Activated naive CD8-positive, alpha-beta T cell (primary cell): ENCODE measurements around the gene NSG1.
"Not testable (repeated sequence)": the region's sequence is repeated elsewhere in the genome, so short reads cannot be mapped to it uniquely, and the experiment has no call there.

ENCODE experiments used
- H3K27ac Mint-ChIP-seq: one replicate; pipeline ENCODE4 v1.8.0; 2021; ENCODE audit warnings: mixed read lengths
- H3K27me3 Mint-ChIP-seq: one replicate; pipeline ENCODE4 v1.8.0; 2021; ENCODE audit warnings: mixed read lengths
- H3K36me3 Mint-ChIP-seq: one replicate; pipeline ENCODE4 v1.8.0; 2021; ENCODE audit warnings: mixed read lengths
- H3K4me1 Mint-ChIP-seq: one replicate; pipeline ENCODE4 v1.8.0; 2021; ENCODE audit warnings: low read depth, mixed read lengths
- H3K4me3 Mint-ChIP-seq: one replicate; pipeline ENCODE4 v1.8.0; 2021; ENCODE audit warnings: mild to moderate bottlenecking, mixed read lengths
- H3K9me3 Mint-ChIP-seq: one replicate; pipeline ENCODE4 v1.8.0; 2021; ENCODE audit warnings: low read depth, mixed read lengths

NSG1 gene, protein sequence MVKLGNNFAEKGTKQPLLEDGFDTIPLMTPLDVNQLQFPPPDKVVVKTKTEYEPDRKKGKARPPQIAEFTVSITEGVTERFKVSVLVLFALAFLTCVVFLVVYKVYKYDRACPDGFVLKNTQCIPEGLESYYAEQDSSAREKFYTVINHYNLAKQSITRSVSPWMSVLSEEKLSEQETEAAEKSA

DNA sequence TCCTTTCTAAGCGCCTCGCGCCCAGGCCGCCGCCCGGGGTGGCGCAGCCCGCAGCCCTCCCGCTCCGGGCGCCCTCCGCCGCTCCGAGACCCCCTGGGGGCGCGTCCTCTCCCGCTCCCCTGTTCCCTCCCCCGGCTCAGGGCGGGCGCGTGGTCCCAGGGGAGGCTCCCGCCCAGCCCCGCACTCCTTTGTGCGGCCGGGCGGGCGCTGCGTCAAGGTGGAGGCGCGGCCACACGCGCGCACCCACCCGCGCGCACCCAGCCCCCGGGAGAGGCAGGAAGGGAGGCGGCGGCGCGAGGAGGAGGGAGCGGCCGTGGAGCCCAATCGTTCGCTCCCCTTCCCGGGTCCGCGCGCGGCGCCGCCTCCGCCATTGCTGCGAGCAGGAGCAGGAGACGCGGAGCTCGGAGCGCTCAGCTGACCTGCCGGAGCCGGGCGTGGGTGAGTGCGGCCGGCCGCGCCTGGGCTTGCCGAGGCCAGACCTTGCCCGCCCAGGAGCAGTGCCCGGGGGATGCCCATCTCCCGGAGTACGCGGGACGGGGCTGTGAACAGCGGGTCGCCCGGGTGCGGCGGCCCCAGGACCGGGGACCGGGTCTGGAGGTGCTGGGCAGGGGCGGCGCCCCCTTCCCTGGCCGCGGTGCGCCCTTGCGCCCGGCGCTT, at the start of gene NSG1:
Gene NSG1 (plus strand): TSS at position 367 of the 657 bp plus-strand sequence. CDS start 528 bp downstream, outside the sequence.
- Mint-ChIP-seq H3K27ac (peak within 1 kb of the TSS; percentile 41), H3K4me1 (peaks cover 14% of the 10 kb centered on the region), H3K27me3 (peaks cover 2% of the 10 kb centered on the region), H3K9me3 (no peaks in the 10 kb centered on the region), H3K36me3 (peaks cover 2% of the 10 kb centered on the region), H3K4me3 (peak within 1 kb of the TSS; percentile 87)

DNA sequence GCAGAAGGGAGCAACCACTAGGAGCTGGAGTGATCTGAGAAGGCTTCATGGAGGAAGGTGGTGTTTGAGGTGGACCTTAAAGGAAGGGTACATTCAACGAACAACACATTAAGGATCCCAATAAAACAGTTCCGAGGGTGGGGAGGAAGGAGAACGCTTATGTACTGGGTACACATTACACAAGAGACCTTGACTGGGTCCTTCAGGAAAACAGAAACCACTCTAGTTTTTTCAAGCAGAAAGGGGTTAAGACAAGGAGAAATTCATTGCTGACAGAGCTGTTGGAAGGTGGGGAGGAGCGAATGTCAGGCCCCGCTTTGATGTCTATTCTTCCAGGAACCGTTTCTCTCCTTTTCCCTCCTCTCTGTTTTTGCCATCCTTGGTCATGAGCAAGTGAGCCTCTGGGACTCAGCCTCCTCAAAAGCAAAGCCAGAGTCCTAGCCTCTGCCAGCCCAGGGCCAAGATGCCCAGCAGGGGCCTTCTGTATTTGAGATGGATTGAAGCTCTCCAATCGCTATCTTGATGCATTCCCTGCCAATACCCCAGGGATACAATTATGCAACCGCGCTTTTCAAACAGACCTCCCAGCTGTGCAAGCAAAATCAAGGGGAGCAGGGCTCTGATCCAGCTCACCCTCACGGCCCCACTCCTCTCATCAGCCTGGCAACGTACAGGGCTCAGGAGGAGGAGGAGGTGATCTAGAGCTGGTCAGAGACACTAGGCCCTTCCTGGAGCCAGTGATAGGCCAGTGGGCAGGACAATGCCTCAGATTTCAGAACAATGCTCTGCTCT, 48.5 kb upstream of the NSG1 start:
- no peak overlapping the region for H3K4me3 Mint-ChIP-seq
- no peaks in the 10 kb centered on the region for H3K36me3 Mint-ChIP-seq
- peaks cover 17% of the 10 kb centered on the region for H3K4me1 Mint-ChIP-seq
- no peaks in the 10 kb centered on the region for H3K9me3 Mint-ChIP-seq
- H3K27ac Mint-ChIP-seq: no peak overlapping the region
- H3K27me3 Mint-ChIP-seq: no peaks in the 10 kb centered on the region

DNA sequence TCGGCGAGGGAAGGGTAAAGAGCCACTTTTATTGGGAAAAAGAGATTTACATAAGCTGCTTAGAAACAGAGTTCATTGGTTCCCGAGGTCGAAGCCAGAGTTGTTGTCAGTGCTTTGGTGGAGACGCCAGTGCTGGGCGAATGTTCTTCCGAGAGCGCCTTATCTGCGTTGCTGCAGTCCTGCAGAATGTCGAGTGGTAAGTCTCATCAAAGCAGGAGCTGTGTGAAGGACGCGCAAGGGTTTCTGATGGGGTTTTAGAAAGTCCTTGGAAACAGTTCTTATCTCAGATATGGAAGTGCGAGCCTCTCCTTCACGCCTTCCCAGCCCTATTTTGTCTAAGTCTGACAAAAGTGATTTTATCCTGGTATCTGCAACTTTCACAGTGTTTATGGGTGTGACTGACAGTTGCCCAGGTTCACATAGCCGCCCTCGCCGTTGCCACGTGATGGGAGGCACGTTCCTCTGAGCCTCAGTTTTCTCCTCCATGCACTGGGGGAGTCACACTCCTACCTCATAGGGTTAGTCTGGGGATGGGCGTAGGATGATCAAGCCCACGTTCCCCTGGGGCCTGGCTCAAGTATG, 47.3 kb upstream of the NSG1 start:
- H3K27ac Mint-ChIP-seq: no peak overlapping the region
- no peaks in the 10 kb centered on the region for H3K27me3 Mint-ChIP-seq
- no peaks in the 10 kb centered on the region for H3K36me3 Mint-ChIP-seq
- no peak overlapping the region for H3K4me3 Mint-ChIP-seq
- no peaks in the 10 kb centered on the region for H3K9me3 Mint-ChIP-seq
- H3K4me1 Mint-ChIP-seq: peaks cover 16% of the 10 kb centered on the region

DNA sequence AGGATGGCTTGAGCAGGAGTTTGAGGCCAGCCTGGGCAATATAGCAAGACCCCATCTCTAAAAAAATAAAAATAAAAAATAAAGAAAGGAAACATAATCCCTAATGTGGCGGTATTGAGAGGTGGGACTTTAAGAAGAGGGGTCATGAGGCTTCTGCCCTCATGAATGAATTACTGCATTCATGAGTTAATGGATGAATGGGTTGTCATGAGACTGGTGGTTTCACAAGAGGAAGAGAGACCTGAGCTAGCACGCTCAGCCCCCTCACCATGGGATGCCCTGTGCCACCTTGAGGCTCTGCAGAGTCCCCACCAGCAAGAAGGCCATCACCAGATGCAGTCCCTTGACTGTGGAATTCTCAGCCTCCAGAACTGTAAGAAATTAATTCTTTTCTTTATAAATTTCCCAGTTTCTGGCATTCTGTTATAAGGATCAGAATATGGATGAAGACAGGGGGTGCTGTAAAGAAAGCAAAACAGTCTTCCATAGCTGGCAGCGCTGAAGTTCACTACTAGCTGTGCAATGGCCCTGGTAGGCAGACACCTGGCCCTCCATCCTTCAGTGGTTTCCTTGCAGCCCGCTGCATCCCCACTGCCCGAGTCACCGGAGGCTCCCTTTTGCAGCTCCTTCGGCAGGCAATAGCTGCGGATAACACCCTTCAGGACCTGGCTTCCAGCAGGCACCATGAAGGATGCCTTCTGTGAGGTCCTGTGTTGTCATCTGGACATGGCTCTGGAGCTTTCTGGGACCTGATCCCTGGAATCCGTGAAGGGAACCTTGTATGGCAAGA, 44.8 kb upstream of the NSG1 start:
- Mint-ChIP-seq H3K4me3 (no peak overlapping the region), H3K27ac (no peak overlapping the region), H3K9me3 (no peaks in the 10 kb centered on the region), H3K27me3 (no peaks in the 10 kb centered on the region), H3K4me1 (peaks cover 20% of the 10 kb centered on the region), H3K36me3 (no peaks in the 10 kb centered on the region)

DNA sequence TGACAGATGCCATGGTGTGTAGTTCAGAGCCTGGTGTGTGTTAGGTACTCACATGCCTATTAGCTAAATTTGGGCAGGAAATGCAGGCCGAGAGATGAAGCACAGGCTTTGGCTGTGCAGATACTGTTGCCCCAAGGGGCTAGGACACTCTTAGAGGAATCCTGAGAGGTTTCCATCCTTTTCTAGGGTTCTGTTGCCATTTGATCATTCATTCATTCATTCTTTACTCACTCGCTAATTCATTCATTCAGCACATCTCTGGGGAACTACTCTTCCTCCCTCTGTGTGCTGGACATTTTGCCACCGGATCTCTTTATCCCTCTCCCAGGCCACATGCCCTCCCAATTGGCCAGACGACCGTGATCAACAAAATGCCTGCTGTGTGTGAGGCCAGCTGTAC, 43.9 kb upstream of the NSG1 start:
- H3K27ac Mint-ChIP-seq: no peak overlapping the region
- H3K36me3 Mint-ChIP-seq: no peaks in the 10 kb centered on the region
- H3K4me3 Mint-ChIP-seq: no peak overlapping the region
- peaks cover 30% of the 10 kb centered on the region for H3K4me1 Mint-ChIP-seq
- H3K27me3 Mint-ChIP-seq: no peaks in the 10 kb centered on the region
- no peaks in the 10 kb centered on the region for H3K9me3 Mint-ChIP-seq

DNA sequence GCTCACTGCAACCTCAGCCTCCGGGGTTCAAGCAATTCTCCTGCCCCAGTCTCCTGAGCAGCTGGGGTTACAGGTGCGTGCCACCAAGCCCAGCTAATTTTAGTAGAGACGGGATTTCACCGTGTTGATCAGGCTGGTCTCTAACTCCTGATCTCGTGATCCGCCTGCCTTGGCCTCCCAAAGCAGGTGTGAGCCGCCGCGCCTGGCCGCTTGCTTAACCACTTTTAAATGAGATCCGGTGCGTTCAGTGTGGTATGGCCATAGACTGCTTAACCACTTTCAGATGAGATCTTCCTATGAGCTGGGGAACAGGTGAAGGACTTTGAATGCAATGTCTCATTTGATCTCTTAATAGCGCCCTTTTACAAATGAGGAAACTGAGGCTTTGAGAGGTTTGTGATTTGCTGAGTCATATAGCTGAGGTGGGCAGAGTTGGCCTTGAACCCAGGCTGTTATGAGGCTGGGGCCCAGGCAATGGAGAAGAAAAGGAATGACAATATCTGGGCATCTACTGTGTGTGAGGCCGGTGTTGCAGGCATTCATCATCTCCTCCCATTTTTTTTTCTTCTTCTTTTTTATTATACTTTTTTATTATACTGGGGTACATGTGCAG, 41.9 kb upstream of the NSG1 start:
- Mint-ChIP-seq H3K4me3 (no peak overlapping the region), H3K4me1 (peaks cover 50% of the 10 kb centered on the region)

DNA sequence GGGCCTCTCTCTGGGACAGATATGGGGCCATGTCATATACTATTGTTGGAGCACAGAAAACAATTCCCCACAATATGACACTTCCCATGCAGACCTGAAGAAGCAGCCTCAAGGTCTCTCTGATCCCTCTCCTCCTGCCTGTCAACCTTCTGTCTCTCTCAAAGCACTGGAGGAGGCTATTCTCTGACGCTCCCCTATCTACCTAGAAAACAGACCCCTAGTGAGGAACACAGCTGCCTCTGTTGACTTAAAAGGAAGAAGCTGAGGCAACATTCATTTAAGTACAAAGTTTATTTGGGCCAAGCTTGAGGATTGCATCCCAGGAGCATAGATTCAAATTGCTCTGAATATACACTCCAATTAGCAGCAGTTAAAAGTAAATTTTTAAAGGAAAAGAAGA, 39.3 kb upstream of the NSG1 start:
- peak overlapping the region; percentile 68 for H3K4me3 Mint-ChIP-seq
- H3K27ac Mint-ChIP-seq: peak overlapping the region; percentile 22
- peaks cover 4% of the 10 kb centered on the region for H3K36me3 Mint-ChIP-seq
- no peaks in the 10 kb centered on the region for H3K9me3 Mint-ChIP-seq
- peaks cover 49% of the 10 kb centered on the region for H3K4me1 Mint-ChIP-seq
- no peaks in the 10 kb centered on the region for H3K27me3 Mint-ChIP-seq

More for the DNA sequence above, 41.9 kb upstream of the NSG1 start:
- H3K27me3 Mint-ChIP-seq: no peaks in the 10 kb centered on the region
- peak overlapping the region; percentile 16 for H3K27ac Mint-ChIP-seq
- H3K36me3 Mint-ChIP-seq: peaks cover 2% of the 10 kb centered on the region
- H3K9me3 Mint-ChIP-seq: no peaks in the 10 kb centered on the region

DNA sequence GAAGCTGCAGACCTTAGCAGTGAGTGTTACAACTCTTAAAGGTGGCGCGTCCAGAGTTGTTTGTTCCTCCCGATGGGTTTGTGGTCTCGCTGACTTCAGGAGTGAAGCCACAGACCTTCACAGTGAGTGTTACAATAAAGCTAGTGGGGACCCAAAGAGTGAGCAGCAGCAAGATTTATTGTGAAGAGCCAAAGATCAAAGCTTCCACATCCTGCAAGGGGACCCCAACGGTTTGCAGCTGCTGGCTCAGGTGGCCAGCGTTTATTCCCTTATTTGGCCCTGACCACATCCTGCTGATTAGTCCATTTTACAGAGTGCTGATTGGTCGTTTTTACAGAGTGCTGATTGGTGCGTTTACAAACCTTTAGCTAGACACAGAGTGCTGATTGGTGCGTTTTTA, 38.3 kb upstream of the NSG1 start:
- Mint-ChIP-seq H3K4me3 (peak overlapping the region; percentile 68), H3K4me1 (peaks cover 42% of the 10 kb centered on the region), H3K27ac (peak overlapping the region; percentile 88)
- H3K27me3 Mint-ChIP-seq, H3K9me3 Mint-ChIP-seq, H3K36me3 Mint-ChIP-seq: not testable (repeated sequence)

DNA sequence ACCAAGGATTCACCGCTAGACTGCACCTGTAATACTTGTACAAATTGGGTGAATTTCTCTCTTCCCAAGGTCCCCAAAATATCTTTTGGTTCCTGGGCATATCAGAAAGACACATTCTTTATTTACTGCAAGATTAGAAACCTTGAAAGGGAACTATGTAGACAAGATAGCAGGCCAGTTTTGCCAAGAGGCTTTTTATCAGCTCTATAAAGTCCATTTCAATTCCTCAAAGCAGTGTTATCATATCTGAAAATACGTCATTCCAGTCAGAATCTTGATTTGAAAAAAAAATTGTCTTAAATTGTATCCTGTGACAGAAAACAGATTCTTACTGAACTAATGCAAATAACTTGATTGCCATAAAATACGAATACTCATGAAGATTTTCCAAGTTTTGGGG, 37.0 kb upstream of the NSG1 start:
- Mint-ChIP-seq H3K27ac (no peak overlapping the region), H3K36me3 (peaks cover 4% of the 10 kb centered on the region), H3K27me3 (no peaks in the 10 kb centered on the region), H3K4me1 (peaks cover 40% of the 10 kb centered on the region), H3K9me3 (no peaks in the 10 kb centered on the region), H3K4me3 (no peak overlapping the region)

DNA sequence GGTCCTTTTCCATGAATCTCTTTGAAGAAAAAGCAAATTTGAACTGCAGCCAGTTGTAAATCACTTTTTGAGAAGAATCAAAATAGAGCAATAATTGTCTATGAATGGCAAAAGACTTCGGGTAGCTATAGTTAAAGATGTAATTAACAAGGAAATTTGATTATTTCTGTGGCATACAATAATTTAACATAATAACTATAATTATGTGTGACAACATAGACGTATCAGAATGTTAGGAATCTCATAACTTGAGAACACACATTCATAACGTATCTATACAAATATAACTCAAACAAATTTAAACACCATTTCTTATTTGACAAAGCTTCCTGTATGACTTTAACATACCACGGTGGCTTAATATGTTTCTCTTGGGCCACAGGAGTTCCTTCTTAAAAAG, 36.0 kb upstream of the NSG1 start:
- no peak overlapping the region for H3K27ac Mint-ChIP-seq
- no peaks in the 10 kb centered on the region for H3K9me3 Mint-ChIP-seq
- H3K27me3 Mint-ChIP-seq: no peaks in the 10 kb centered on the region
- peaks cover 37% of the 10 kb centered on the region for H3K4me1 Mint-ChIP-seq
- no peak overlapping the region for H3K4me3 Mint-ChIP-seq
- H3K36me3 Mint-ChIP-seq: peaks cover 4% of the 10 kb centered on the region

DNA sequence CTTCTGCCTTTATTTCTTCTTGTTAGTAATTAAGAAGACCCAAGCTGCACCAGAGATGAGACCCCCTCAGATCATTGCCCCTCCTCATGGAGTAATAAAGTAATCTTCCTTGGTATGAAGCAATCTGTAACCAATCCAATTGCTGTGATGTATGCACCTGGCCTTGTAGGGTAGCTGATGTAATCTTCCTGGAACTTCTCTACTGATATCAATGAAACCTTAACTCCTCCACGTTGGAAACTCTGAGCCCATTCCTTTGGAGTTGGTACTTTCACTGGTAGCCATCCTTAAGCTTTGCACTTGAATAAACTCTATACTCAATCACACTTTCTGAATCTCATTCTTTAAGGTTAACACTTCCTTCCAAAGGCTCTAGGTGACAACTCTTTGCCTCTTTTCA, 31.6 kb upstream of the NSG1 start:
- Mint-ChIP-seq H3K4me3 (no peak overlapping the region), H3K4me1 (peaks cover 2% of the 10 kb centered on the region), H3K9me3 (no peaks in the 10 kb centered on the region), H3K27ac (no peak overlapping the region), H3K36me3 (peaks cover 2% of the 10 kb centered on the region), H3K27me3 (no peaks in the 10 kb centered on the region)

DNA sequence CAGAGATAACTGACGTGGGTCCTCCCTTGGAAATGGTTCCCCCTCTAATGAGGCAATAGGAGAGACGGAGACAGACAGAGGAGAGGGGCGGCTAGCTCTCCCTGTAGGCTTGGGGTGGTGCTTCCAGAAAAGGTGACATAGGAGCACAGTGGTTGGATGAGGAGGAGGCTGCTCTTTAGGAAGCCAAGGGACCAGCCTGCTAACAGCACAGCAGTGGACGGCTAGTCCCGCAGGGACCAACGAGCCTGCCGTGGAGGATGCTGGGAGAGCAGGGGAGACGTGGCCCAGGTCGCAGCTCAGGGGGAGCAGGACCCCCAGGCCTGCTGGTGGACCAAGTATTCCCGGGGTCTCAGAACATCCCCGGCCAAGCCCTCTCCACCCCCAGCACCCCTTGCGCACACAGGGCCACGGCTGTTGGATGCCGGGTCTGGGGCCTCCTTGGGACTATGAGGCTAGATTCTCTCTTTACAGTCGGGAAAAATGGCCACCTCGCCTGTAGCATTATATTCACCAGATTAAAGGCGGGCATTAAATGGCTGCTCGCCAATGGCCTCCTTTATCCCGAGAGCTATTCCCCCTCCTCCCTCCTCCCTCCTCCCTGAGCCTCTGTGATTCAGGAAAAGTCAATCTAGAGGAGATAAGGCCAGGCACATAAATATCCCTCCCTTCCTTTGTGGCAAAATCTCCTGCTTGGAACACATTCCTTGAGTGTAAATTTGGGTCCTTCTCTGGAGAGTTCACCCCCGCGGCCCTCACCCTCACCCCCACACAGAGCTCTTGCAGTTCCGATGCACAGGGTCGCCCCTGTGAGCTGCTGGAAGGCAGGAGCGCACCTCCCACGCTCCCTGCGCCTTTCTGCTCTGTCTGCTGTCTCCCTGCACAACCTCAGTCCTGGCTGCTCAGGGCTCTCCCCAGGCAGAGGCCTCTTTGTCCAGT, 30.5 kb upstream of the NSG1 start:
- H3K27ac Mint-ChIP-seq: no peak overlapping the region
- no peaks in the 10 kb centered on the region for H3K9me3 Mint-ChIP-seq
- no peaks in the 10 kb centered on the region for H3K36me3 Mint-ChIP-seq
- no peaks in the 10 kb centered on the region for H3K27me3 Mint-ChIP-seq
- peaks cover 2% of the 10 kb centered on the region for H3K4me1 Mint-ChIP-seq
- no peak overlapping the region for H3K4me3 Mint-ChIP-seq

DNA sequence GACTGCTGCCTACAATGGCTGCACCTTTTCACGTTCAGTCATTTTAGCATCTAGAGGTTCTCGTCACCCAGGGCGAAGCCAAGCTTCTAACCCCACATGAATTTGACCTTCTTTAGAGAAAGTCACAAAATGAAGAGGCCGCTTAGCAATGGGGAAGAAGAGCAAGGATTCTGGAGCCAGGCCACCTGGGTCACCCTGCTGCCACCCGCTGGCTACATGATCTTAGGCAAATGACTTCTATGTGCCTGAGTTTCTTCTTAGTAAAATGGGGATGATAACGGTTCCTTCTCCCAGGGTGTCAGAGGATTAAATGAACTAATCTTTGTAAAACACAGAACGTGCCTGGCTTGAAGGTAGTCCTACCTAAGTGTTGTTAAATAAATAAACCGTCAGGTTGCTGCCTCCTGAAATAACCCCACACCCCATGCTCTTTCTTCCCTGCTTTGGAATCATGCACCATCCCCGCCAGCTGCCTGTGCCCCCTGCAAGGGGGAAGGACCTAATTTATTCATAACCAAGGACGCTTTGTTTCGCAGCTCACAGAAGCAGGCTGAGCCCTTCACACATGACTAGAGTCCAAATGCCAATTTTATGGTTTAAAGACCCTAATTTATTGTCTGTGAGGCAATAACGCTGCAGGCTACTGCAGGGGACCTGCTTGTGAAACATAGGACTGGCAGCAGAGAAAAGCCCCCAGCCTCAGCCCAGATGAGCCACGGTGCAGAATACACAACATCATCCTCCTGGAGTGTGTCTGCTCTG, 28.6 kb upstream of the NSG1 start:
- Mint-ChIP-seq H3K27ac (no peak overlapping the region), H3K4me1 (peaks cover 5% of the 10 kb centered on the region), H3K27me3 (no peaks in the 10 kb centered on the region), H3K4me3 (no peak overlapping the region), H3K9me3 (no peaks in the 10 kb centered on the region), H3K36me3 (no peaks in the 10 kb centered on the region)
